AG09319 (cell line): ENCODE results near the gene MARS1.

Experiments used
- DNase-seq: peaks from one replicate; pipeline ENCODE4 v3.0.0-alpha.2; 2010; ENCODE audit warnings: low read depth; ENCODE audit errors: extremely low read depth
- CTCF ChIP-seq: IDR thresholded peaks from 2 replicates; pipeline ENCODE4 v1.5.1; 2011; ENCODE audit warnings: low read depth, mild to moderate bottlenecking, inconsistent platforms, low read length, moderate library complexity

MARS1 gene

GRCh38 chr12:57474862-57475261 lies 13.0 kb upstream of the MARS1 start:
- no peak for TF ChIP-seq CTCF
- DNase-seq, result no peak

- TF ChIP-seq CTCF, result no peak
- DNase-seq, result no peak
Measured at GRCh38 chr12:57475271-57476161, 12.4 kb upstream of the MARS1 start.

GRCh38 chr12:57476162-57476992 lies 11.5 kb upstream of the MARS1 start:
- no peak; the same call in 1 of the 2 replicates for TF ChIP-seq CTCF
- no peak for DNase-seq

GRCh38 chr12:57476993-57477709 lies 10.7 kb upstream of the MARS1 start:
- no peak for DNase-seq
- no peak for TF ChIP-seq CTCF

- TF ChIP-seq CTCF, result no peak
- DNase-seq, result no peak
Measured at GRCh38 chr12:57477710-57478681, 9.9 kb upstream of the MARS1 start.

GRCh38 chr12:57479043-57479375 lies 8.9 kb upstream of the MARS1 start:
- no peak for TF ChIP-seq CTCF
- DNase-seq, result no peak
